Measurements from ENCODE around the gene CALML5.

CALML5 gene

GRCh38 chr10:5525561-5526341 lies 26.4 kb upstream of the CALML5 start:
- in situ Hi-C loops (cut with HindIII; ENCODE audit: low sequenced_read_pairs), result no loop called here
- no peak overlapping the region for H3K4me3 ChIP-seq (ENCODE audit: low read depth, low read length)
- DNase-seq (ENCODE audit: low read depth), result no peak
- TF ChIP-seq CTCF (IDR thresholded peaks at IDR 0.05; ENCODE audit: low read depth, low read length, missing control alignments), result no peak

GRCh38 chr10:5524641-5525560 lies 25.5 kb upstream of the CALML5 start, which contains the start of gene CALML3:
Gene CALML3, plus strand, starts transcription at chr10:5524961. Its CDS starts 125 bp downstream, at chr10:5525086.
- in situ Hi-C loops (cut with HindIII; ENCODE audit: low sequenced_read_pairs), result no loop called here
- DNase-seq (ENCODE audit: low read depth), result no peak
- no peak for TF ChIP-seq CTCF (IDR thresholded peaks at IDR 0.05; ENCODE audit: low read depth, low read length, missing control alignments)
- H3K4me3 ChIP-seq (ENCODE audit: low read depth, low read length), result no peak within 1 kb of the TSS

- H3K4me3 ChIP-seq (ENCODE audit: low read depth, low read length), result no peak overlapping the region
- in situ Hi-C loops (cut with HindIII; ENCODE audit: low sequenced_read_pairs), result no loop called here
- TF ChIP-seq CTCF (IDR thresholded peaks at IDR 0.05; ENCODE audit: low read depth, low read length, missing control alignments), result no peak
- no peak for DNase-seq (ENCODE audit: low read depth)
These were observed 24.6 kb upstream of the CALML5 start for GRCh38 chr10:5523796-5524574.

GRCh38 chr10:5522913-5523560 lies 23.7 kb upstream of the CALML5 start:
- no peak for TF ChIP-seq CTCF (IDR thresholded peaks at IDR 0.05; ENCODE audit: low read depth, low read length, missing control alignments)
- DNase-seq (ENCODE audit: low read depth), result no peak
- H3K4me3 ChIP-seq (ENCODE audit: low read depth, low read length), result no peak overlapping the region
- in situ Hi-C loops (cut with HindIII; ENCODE audit: low sequenced_read_pairs), result no loop called here

- DNase-seq (ENCODE audit: low read depth), result no peak
- H3K4me3 ChIP-seq (ENCODE audit: low read depth, low read length), result no peak overlapping the region
- in situ Hi-C loops (cut with HindIII; ENCODE audit: low sequenced_read_pairs), result no loop called here
- TF ChIP-seq CTCF (IDR thresholded peaks at IDR 0.05; ENCODE audit: low read depth, low read length, missing control alignments), result no peak
These were observed 19.7 kb upstream of the CALML5 start for GRCh38 chr10:5519054-5519453.

Measured in astrocyte of the cerebellum (primary cell).